Lung (tissue), 12 donors: Measurements from ENCODE around the gene HAUS8. TPM values are rescaled to one million over a fixed set of nuclear protein-coding genes. Genes with fewer than 3 reads are reported as not detected.

ENCODE experiments used
- ATAC-seq: fragments of 200-7000 bp; cut with Tn5 transposase; one replicate; pipeline ENCODE4 v1.9.1; 2020; ENCODE audit warnings: moderate number of reproducible peaks; ENCODE audit not compliant: insufficient read depth, low FRiP score
- DNase-seq, 3 donors: peaks; one replicate each; pipeline ENCODE4 v3.0.0-alpha.2; 2013 to 2017
- H3K27ac ChIP-seq, 2 donors: one replicate each; pipeline ENCODE4 v1.5.1; 2013; ENCODE audit warnings: mild to moderate bottlenecking in 2 of 2, moderate library complexity in 2 of 2, control low read depth in 1 of 2, inconsistent platforms in 1 of 2, low read depth in 1 of 2, low read length in 1 of 2
- H3K27me3 ChIP-seq, 3 donors: one replicate each; pipeline ENCODE4 v1.5.1; 2013; ENCODE audit warnings: low read length in 2 of 3; ENCODE audit not compliant: control insufficient read depth in 3 of 3, insufficient read depth in 3 of 3
- H3K36me3 ChIP-seq, 4 donors: one replicate each; pipeline ENCODE4 v1.5.1; 2013; ENCODE audit warnings: low read length in 4 of 4, mild to moderate bottlenecking in 1 of 4, moderate library complexity in 1 of 4; ENCODE audit not compliant: control insufficient read depth in 4 of 4, insufficient read depth in 4 of 4
- H3K4me1 ChIP-seq, 5 donors: one replicate each; pipeline ENCODE4 v1.5.1; 2013; ENCODE audit warnings: low read length in 5 of 5, mild to moderate bottlenecking in 2 of 5, moderate library complexity in 1 of 5; ENCODE audit not compliant: control insufficient read depth in 5 of 5, insufficient read depth in 5 of 5
- H3K4me3 ChIP-seq: one replicate; pipeline ENCODE4 v1.5.1; 2013; ENCODE audit warnings: mild to moderate bottlenecking, control low read depth, moderate library complexity
- H3K9ac ChIP-seq, 2 donors: one replicate each; pipeline ENCODE4 v1.5.1; 2013; ENCODE audit warnings: low read length in 2 of 2, control low read depth in 1 of 2; ENCODE audit not compliant: insufficient read depth in 1 of 2
- H3K9me3 ChIP-seq, 4 donors: one replicate each; pipeline ENCODE4 v1.5.1; 2013; ENCODE audit warnings: low read length in 3 of 4, mild to moderate bottlenecking in 1 of 4, moderate library complexity in 1 of 4; ENCODE audit not compliant: control insufficient read depth in 4 of 4, insufficient read depth in 3 of 4
- CTCF ChIP-seq: IDR thresholded peaks from 2 replicates; pipeline ENCODE4 v1.5.1; 2012; ENCODE audit warnings: mild to moderate bottlenecking; ENCODE audit errors: control extremely low read depth, extremely low read depth
- WGBS, 2 donors: extraction: QIAGEN DNeasy Blood & Tissue Kit; methylation state at CpG; one replicate each; pipeline ENCODE4 v1.1.7; 2013; 5-methylcytosine and 5-hydroxymethylcytosine counted together
- polyA plus RNA-seq, 2 donors: library from polyadenylated mRNA; stranded (reverse); fragments of 200-250 nt; gene quantifications; one replicate each; pipeline ENCODE4 v1.2.1, GENCODE V29; 2013
- total RNA-seq, 2 donors: library from RNA; depleted of rRNA in 1 of 2; stranded (reverse); fragments of >200 nt in 1 of 2; gene quantifications; one replicate each; pipeline ENCODE4 v1.2.1, GENCODE V29; 2014 to 2021
- donor health status: control.
- donor health status: control.
- donor health status: Bipolar disorder and iron deficiency.
- donor health status: healthy.
- donor health status: DM: yes; HTN: yes; CAD: no.

Gene HAUS8
- total and polyA plus RNA-seq, 4 donors, result 6.1 to 13.8 (median 8.5) TPM

DNA sequence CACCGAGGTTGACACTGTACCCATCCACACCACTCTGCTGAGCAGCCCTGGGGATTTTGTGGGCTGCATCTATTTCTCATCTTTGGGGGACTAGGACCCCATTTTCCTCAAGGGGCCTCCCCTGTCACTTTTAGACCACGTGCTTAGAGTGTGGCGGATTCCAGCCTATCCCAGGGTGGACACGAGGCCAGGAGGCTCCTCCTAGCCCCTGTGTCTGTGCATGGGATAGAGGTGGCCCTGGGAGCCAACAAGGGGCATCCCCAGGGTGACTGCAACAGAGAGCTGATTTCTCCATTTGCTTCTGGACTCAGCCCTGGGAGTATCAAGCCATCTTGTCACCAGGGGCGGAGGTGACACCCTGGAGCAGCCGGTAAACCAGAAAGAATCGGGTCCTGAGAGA is 72.8 kb downstream of the HAUS8 start:
- DNase-seq, result no peak
- TF ChIP-seq CTCF, result no peak
- Histone ChIP-seq H3K27me3 (no peaks in the 10 kb centered on the region), H3K9ac (no peak overlapping the region), H3K27ac (no peak overlapping the region), H3K36me3 (peaks cover 0 to 14% (median 4%) of the 10 kb centered on the region in 4 donors), H3K4me1 (peaks cover 0 to 5% (median 0%) of the 10 kb centered on the region in 5 donors), H3K9me3 (peaks cover 0 to 7% (median 0%) of the 10 kb centered on the region in 4 donors), H3K4me3 (no peak overlapping the region)
- no peak for ATAC-seq
- WGBS, 2 donors, result 73 to 79% methylated on average over 7 of the region's 7 CpGs

DNA sequence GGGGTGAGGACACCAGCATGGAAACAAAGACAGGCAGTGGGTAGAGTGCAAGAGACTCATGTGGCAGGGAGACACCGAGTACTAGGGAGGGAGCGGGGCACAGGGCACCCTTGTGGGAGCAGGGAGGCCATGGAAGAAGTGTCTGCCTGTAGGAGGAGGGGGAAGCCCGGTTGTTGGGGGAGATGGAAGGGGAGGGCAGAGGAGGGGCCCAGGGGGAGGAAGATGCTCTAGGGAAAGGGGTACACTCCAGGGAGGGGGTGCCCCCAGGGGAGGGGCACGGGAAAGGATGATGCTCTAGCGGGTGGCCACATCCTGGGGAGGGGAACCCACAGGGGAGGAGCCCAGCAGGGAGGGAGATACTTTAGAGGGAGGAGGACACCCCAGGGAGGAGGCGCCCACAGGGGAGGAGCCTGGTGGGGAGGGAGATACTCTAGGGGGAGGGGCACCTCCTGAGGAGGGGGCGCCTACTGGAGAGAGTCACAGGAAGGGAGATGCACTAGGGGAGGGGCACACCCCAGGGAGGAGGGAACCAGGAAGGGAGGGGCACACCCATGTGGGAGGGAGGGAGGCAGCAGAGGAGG is 73.6 kb downstream of the HAUS8 start:
- no peak overlapping the region for H3K27ac ChIP-seq
- no peak for TF ChIP-seq CTCF
- peaks cover 0 to 5% (median 0%) of the 10 kb centered on the region in 5 donors for H3K4me1 ChIP-seq
- ATAC-seq (no peak), DNase-seq (no peak)
- no peak overlapping the region for H3K9ac ChIP-seq
- peaks cover 0 to 7% (median 0%) of the 10 kb centered on the region in 4 donors for H3K9me3 ChIP-seq
- no peaks in the 10 kb centered on the region for H3K27me3 ChIP-seq
- peaks cover 0 to 16% (median 4%) of the 10 kb centered on the region in 4 donors for H3K36me3 ChIP-seq
- no peak overlapping the region for H3K4me3 ChIP-seq
- WGBS, 2 donors, result 36 to 59% methylated on average over 6 to 7 of the region's 7 CpGs

Other genes with a start within 250 kb of the HAUS8 start
- 10 to 100 TPM; 60.8 to 63.9 TPM for gene SIN3B, start 246.1 kb downstream of the HAUS8 start, total RNA-seq
- 10 to 100 TPM; 29.5 to 48.1 TPM for gene SIN3B, start 246.1 kb downstream of the HAUS8 start, polyA plus RNA-seq
- gene F2RL3, start 186.5 kb downstream of the HAUS8 start, total RNA-seq, result 10 to 100 TPM in 1 of 2 donors, 1 to 10 TPM in 1; 5.8 to 76.8 TPM
- gene F2RL3, start 186.5 kb downstream of the HAUS8 start, polyA plus RNA-seq, result 10 to 100 TPM; 45.2 to 60.8 TPM
- gene CPAMD8, start 48.6 kb downstream of the HAUS8 start, total RNA-seq, result 100 to 1,000 TPM in 1 of 2 donors, 10 to 100 TPM in 1; 38.5 to 143 TPM
- gene CPAMD8, start 48.6 kb downstream of the HAUS8 start, polyA plus RNA-seq, result 10 to 100 TPM in 1 of 2 donors, 1 to 10 TPM in 1; 9.6 to 24.3 TPM
- 100 to 1,000 TPM in 1 of 2 donors, 10 to 100 TPM in 1; 44.3 to 121 TPM for gene MYO9B, start 325 bp upstream of the HAUS8 start, total RNA-seq
- 10 to 100 TPM; 95.2 to 99.2 TPM for gene MYO9B, start 325 bp upstream of the HAUS8 start, polyA plus RNA-seq
- gene USE1, start 139.9 kb upstream of the HAUS8 start, total RNA-seq, result 10 to 100 TPM; 22.0 to 33.5 TPM
- gene USE1, start 139.9 kb upstream of the HAUS8 start, polyA plus RNA-seq, result 10 to 100 TPM; 36.2 to 60.1 TPM
- gene OCEL1, start 150.8 kb upstream of the HAUS8 start, total RNA-seq, result 10 to 100 TPM in 1 of 2 donors, 1 to 10 TPM in 1; 9.1 to 39.5 TPM
- 10 to 100 TPM; 19.4 to 31.1 TPM for gene OCEL1, start 150.8 kb upstream of the HAUS8 start, polyA plus RNA-seq
- gene NR2F6, start 170.5 kb upstream of the HAUS8 start, total RNA-seq, result 10 to 100 TPM; 26.1 to 65.5 TPM
- 10 to 100 TPM; 26.8 to 28.0 TPM for gene NR2F6, start 170.5 kb upstream of the HAUS8 start, polyA plus RNA-seq
- gene USHBP1, start 189.3 kb upstream of the HAUS8 start, total RNA-seq, result 10 to 100 TPM; 11.8 to 12.3 TPM
- gene USHBP1, start 189.3 kb upstream of the HAUS8 start, polyA plus RNA-seq, result 10 to 100 TPM in 1 of 2 donors, 1 to 10 TPM in 1; 6.2 to 11.4 TPM
- gene BABAM1, start 192.0 kb upstream of the HAUS8 start, total RNA-seq, result 10 to 100 TPM; 52.4 to 75.1 TPM
- gene BABAM1, start 192.0 kb upstream of the HAUS8 start, polyA plus RNA-seq, result 10 to 100 TPM; 61.8 to 65.1 TPM
- gene ANKLE1, start 206.4 kb upstream of the HAUS8 start, total RNA-seq, result 1 to 10 TPM in 1 of 2 donors, under 1 TPM in 1; 0.95 to 1.6 TPM
- 1 to 10 TPM in 1 of 2 donors, under 1 TPM in 1; 0.43 to 1.1 TPM for gene ANKLE1, start 206.4 kb upstream of the HAUS8 start, polyA plus RNA-seq
- 10 to 100 TPM; 12.8 to 23.0 TPM for gene ABHD8, start 228.0 kb upstream of the HAUS8 start, total RNA-seq
- 10 to 100 TPM; 14.9 to 15.4 TPM for gene ABHD8, start 228.0 kb upstream of the HAUS8 start, polyA plus RNA-seq
- gene MRPL34, start 230.4 kb upstream of the HAUS8 start, total RNA-seq, result 10 to 100 TPM; 22.3 to 85.7 TPM
- gene MRPL34, start 230.4 kb upstream of the HAUS8 start, polyA plus RNA-seq, result 100 to 1,000 TPM; 101 to 137 TPM
- gene DDA1, start 234.1 kb upstream of the HAUS8 start, total RNA-seq, result 10 to 100 TPM; 16.1 to 40.7 TPM
- gene DDA1, start 234.1 kb upstream of the HAUS8 start, polyA plus RNA-seq, result 10 to 100 TPM; 60.2 to 66.5 TPM